GM19438 (cell line): ENCODE results near the gene AOC1.
"Not testable (repeated sequence)": the region's sequence is repeated elsewhere in the genome, so short reads cannot be mapped to it uniquely, and the experiment has no call there.

Experiments used
- ATAC-seq: cut with Tn5 transposase; IDR thresholded peaks from one replicate; pipeline ENCODE4 v1.9.1; 2021; ENCODE audit warnings: low read depth; ENCODE audit not compliant: unreplicated experiment

The AOC1 gene

GRCh38 chr7:150852371-150852905 is at the start of gene AOC1:
AOC1 (plus strand) TSS chr7:150852517; CDS start chr7:150856471, 3,954 bp downstream.
- no peak for ATAC-seq

GRCh38 chr7:150803161-150803860 is 49.0 kb upstream of the AOC1 start:
- no peak for ATAC-seq

GRCh38 chr7:150804802-150805201 is 47.5 kb upstream of the AOC1 start:
- no peak for ATAC-seq

- no peak for ATAC-seq
These were observed 46.5 kb upstream of the AOC1 start for GRCh38 chr7:150805864-150806263.

- ATAC-seq = no peak
These were observed 45.9 kb upstream of the AOC1 start for GRCh38 chr7:150806454-150806853.

GRCh38 chr7:150806863-150807262 is 45.5 kb upstream of the AOC1 start:
- no peak for ATAC-seq

GRCh38 chr7:150807616-150808438 is 44.5 kb upstream of the AOC1 start:
- ATAC-seq = not testable (repeated sequence)

GRCh38 chr7:150814328-150815001 is 37.9 kb upstream of the AOC1 start:
- no peak for ATAC-seq

GRCh38 chr7:150818971-150819370 is 33.3 kb upstream of the AOC1 start:
- no peak for ATAC-seq

GRCh38 chr7:150820148-150820547 is 32.2 kb upstream of the AOC1 start:
- no peak for ATAC-seq

- no peak for ATAC-seq
These were observed 31.6 kb upstream of the AOC1 start for GRCh38 chr7:150820578-150821198.

- no peak for ATAC-seq
These were observed 29.3 kb upstream of the AOC1 start for GRCh38 chr7:150823043-150823442.

GRCh38 chr7:150823484-150824126 is 28.7 kb upstream of the AOC1 start:
- ATAC-seq = no peak

- no peak for ATAC-seq
These were observed 27.7 kb upstream of the AOC1 start for GRCh38 chr7:150824379-150825177.

GRCh38 chr7:150826061-150826849 is 26.1 kb upstream of the AOC1 start:
- no peak for ATAC-seq

GRCh38 chr7:150828384-150828783 is 23.9 kb upstream of the AOC1 start:
- ATAC-seq = no peak

GRCh38 chr7:150829426-150829825 is 22.9 kb upstream of the AOC1 start:
- no peak for ATAC-seq

GRCh38 chr7:150830937-150831336 is 21.4 kb upstream of the AOC1 start:
- ATAC-seq = no peak

- ATAC-seq = no peak
These were observed 20.5 kb upstream of the AOC1 start for GRCh38 chr7:150831851-150832250.
